ENCODE data around the gene CPLANE2.
A peak's percentile ranks its signal among the peaks of the same experiment; 100 is the strongest.

CPLANE2 gene

DNA sequence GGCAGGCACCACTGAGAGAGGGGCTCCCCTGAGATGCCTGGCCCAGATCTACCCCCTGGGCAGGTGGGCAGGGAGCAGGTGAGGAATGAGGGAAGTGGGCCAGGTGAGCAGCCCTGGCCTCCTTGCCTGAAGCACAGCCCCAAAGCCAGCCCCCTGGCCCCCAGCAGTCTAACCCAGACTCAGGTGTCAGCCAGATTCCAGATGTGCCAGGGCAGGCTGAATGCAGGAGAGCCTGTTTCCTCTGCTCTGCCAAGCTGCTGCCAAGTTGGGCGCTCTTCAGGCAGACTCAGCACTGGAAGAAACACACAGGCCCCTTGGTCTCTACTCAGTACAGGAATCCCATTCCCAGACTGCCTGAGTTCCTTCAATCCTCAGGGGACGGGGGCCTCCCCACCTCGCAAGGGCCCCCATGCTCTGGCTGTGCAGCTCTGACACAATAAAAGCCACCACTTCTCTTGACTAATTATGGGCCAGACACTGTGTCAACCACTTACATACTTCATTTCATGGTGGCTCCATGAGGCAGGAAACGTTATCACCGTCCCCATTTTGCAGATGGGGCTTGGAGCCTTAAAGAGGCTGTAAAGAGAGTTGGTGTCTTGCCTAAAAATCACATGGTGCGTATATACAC is 45.0 kb downstream of the CPLANE2 start:
- no peak for DNase-seq (ENCODE audit: extremely low read depth in 1 of 2, low read depth in 1 of 2)

- no peak for DNase-seq (ENCODE audit: extremely low read depth in 1 of 2, low read depth in 1 of 2)
Observed at GRCh38 chr1:16191309-16191708, 45.7 kb downstream of the CPLANE2 start.

DNA sequence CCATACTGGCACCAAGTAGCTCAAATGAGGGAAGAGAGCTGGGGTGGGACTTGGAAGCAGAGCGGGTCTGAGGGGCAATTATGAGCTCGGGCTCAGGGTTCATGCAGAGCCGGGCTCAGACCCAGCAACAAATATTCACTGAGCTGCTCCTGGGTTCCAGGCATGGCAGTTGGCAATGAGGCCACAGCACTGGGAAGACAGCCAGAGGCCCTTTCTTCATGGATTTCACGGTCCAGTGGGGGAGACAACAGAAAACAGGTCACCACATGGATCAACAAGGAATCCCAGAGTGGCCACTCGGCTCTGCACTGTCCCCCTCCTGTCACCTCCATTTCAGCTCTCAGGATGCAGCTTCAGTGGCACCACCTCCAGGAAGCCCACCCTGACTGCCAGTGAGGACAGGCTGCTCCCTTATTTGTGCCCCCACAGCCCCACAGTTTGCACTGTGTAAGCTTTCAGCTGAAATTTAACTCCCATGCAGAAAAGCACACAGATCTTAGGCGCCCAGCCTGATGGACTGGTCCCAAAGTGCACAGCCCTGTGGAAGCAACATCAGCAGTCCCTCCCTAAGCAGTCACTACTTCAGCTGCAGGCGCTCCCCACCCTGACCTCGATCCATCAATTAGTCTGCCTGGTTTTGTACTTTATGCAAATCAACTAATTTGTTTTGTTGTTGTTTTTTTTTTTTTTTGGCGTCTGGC is 46.9 kb downstream of the CPLANE2 start:
- DNase-seq (ENCODE audit: extremely low read depth in 1 of 2, low read depth in 1 of 2): no peak

DNA sequence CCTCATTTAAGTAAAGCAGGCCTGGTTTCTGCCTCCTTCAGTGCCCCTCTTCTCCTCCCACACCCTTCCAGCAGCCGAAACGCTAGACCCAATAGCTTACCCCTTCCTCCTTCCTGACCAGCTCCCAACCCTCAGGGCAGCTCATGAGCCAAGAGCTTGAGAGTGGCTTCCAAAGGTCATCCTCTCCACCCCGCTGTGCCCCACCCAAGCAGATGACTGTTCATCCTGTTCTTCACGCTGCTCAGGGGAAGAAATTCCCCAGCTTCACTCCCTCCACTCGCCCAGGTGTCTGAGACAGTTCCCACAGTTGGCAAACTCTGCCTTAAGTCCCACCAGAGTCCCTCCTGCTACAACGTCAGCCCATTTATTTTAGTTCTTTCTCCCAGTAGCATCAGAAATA is 48.0 kb downstream of the CPLANE2 start:
- no peak for DNase-seq (ENCODE audit: extremely low read depth in 1 of 2, low read depth in 1 of 2)

GRCh38 chr1:16187748-16188401 is 49.1 kb downstream of the CPLANE2 start:
- peak; percentile 45 to 59 for DNase-seq (ENCODE audit: extremely low read depth in 1 of 2, low read depth in 1 of 2)

DNA sequence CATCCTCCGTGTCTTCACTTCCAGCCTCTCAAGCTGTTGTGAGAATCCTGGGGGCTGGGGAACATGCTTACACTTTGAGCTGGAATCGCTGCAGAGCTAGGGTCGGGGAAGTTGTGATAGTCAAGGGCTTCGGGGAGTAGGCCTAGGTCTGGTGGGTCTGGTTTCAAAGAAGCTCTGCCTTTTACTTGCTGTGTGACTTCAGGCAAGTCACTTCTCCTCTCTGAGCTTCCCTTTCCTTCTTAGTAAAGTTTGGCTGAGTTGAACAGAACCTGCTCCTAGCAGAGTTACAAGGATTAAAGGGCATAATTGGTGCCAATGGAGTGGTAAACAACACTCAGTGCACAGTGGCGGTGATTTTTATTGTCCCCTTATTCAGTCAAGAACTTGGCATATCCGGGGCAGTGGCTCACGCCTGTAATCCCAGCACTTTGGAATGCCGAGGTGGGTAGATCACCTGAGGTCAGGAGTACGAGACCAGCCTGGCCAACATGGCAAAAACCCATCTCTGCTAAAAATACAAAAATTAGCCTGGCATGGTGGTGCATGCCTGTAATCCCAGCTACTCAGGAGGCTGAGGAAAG is 50.2 kb downstream of the CPLANE2 start:
- no peak for DNase-seq (ENCODE audit: extremely low read depth in 1 of 2, low read depth in 1 of 2)

GRCh38 chr1:16184557-16185303 is 52.3 kb downstream of the CPLANE2 start:
- DNase-seq (ENCODE audit: extremely low read depth in 1 of 2, low read depth in 1 of 2): no peak

- DNase-seq (ENCODE audit: extremely low read depth in 1 of 2, low read depth in 1 of 2): no peak
Observed at GRCh38 chr1:16183765-16184556, 53.0 kb downstream of the CPLANE2 start.

DNA sequence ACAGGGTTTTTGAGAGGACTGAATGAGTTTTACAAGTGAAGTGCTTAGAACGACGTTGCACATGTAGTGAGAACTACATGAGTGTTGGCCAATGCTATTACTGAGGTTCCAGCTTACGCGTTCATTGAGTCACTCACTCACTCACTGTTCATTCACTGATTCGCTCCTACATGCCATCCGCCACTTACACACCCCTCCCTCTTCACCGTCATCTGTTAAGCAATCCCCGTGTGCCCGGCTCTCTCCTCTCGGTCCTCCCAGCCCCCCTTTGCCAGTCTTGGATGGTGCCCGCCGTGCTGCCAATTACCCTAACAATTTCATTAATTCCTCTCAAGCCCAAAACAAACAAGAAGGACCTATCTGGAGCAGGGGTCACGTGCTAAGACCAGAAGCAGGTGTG is 53.8 kb downstream of the CPLANE2 start:
- no peak for DNase-seq (ENCODE audit: extremely low read depth in 1 of 2, low read depth in 1 of 2)

- DNase-seq (ENCODE audit: extremely low read depth in 1 of 2, low read depth in 1 of 2): no peak
Observed at GRCh38 chr1:16181887-16182719, 54.9 kb downstream of the CPLANE2 start.
